GM18519 (cell line): ENCODE measurements around the gene UCMA.
"Not testable (repeated sequence)": the region's sequence is repeated elsewhere in the genome, so short reads cannot be mapped to it uniquely, and the experiment has no call there.

Experiments
- ATAC-seq: cut with Tn5 transposase; IDR thresholded peaks from one replicate; pipeline ENCODE4 v1.9.1; 2021; ENCODE audit warnings: mild to moderate bottlenecking, moderate library complexity; ENCODE audit not compliant: unreplicated experiment, low FRiP score

UCMA gene

GRCh38 chr10:13234736-13235135, 562 bp upstream of the UCMA start:
- ATAC-seq, result not testable (repeated sequence)

DNA sequence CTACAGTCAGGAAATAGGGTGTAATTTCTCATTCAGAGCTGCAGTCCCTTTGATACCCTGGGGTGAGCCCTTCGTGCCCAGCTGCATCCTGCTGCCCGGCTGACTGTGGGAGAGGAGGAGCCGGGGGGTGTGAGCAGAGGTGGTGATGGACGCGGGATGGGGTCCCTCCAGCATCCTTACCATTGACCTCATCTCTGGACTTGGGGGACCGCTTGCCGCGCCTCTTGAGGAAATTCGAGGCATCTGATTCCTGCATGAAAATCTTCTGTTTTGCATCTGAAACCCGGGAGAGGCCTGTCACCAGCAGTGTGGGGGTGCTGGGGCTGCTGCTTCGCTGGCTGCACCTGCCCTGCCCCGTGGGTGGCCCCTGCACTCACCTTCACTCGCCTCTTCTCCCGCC, 816 bp downstream of the UCMA start:
- ATAC-seq, result no peak

DNA sequence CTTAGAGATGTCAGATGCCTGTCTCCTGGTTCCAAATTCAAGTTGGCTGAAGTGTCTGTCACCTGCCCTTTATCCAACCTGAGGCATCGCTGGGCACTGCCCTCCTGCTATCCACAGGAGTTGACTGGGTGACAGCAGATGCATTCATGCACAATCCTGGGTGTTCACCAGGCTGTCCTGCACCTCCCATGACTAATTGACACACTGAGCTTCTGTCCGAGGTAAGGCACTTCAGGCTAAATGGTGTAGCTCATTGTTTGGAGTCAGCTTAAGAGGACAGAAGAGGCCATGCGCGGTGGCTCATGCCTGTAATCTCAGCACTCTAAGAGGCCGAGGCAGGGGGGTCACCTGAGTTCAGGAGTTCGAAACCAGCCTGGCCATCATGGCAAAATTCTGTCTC, 2.4 kb downstream of the UCMA start:
- ATAC-seq, result no peak

DNA sequence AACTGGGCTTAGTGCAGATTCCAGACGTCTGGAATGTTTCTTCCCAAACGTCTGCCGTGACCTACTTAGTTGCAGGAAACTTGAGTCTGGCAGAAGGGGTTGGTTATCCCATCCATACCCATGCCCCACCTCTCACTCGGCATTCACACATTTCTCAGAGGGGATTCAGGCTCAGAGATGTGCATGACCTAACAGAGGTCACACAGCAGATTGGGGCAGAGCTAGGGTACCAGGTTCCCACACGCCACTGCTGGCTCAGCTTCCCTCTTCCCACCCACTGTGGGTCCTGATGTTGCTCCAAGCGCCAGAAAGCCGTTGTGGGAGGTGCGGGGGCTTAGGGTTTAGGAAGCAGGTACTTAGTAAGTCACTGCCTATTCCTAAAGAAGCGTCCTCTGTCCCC, 3.0 kb downstream of the UCMA start:
- ATAC-seq, result no peak

GRCh38 chr10:13227031-13227430, 7.1 kb downstream of the UCMA start:
- ATAC-seq, result no peak

DNA sequence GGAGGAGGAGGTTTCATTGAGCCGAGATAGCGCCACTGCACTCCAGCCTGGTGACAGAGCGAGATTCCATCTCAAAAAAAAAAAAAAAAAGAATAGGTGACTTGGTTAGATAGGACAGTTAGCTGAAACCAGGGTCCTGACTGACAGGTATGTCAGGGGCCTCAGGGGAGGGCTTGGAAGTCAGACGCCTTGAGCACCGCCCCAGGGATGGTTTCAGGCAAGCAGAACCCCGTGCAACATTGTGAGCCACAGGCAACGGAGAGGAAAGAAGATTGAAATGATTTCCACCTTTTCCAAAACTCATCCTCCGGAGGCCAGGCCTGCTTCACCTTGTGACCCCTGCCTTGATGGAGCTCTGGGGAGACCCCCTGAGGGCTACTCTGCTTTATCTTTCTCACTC, 8.6 kb downstream of the UCMA start:
- no peak for ATAC-seq

- ATAC-seq, result no peak
These were observed 9.8 kb downstream of the UCMA start for GRCh38 chr10:13224210-13224995.

GRCh38 chr10:13223241-13223640, 10.9 kb downstream of the UCMA start:
- ATAC-seq, result no peak

- ATAC-seq, result no peak
These were observed 11.6 kb downstream of the UCMA start for GRCh38 chr10:13222566-13222965.

DNA sequence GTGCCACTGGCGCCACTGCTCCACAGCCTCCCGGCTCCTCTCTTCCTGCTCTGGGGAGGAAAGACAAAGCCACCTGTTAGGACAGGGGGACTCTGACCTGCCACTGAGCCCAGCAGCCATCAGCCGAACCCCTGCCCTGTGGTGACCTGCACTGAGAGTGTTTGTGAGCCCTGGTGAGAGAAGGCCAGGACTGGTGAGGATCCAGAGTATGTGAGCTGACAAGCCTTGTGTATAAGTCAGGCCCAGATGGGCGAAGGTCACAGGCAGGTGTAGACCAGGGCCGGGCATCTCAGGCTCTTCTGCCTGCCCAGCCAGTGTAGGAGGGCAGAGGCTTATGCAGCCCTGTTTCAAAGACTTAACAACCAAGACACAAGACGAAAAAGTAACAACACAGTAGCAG, 12.0 kb downstream of the UCMA start:
- no peak for ATAC-seq

GRCh38 chr10:13221572-13221971, 12.6 kb downstream of the UCMA start:
- no peak for ATAC-seq

DNA sequence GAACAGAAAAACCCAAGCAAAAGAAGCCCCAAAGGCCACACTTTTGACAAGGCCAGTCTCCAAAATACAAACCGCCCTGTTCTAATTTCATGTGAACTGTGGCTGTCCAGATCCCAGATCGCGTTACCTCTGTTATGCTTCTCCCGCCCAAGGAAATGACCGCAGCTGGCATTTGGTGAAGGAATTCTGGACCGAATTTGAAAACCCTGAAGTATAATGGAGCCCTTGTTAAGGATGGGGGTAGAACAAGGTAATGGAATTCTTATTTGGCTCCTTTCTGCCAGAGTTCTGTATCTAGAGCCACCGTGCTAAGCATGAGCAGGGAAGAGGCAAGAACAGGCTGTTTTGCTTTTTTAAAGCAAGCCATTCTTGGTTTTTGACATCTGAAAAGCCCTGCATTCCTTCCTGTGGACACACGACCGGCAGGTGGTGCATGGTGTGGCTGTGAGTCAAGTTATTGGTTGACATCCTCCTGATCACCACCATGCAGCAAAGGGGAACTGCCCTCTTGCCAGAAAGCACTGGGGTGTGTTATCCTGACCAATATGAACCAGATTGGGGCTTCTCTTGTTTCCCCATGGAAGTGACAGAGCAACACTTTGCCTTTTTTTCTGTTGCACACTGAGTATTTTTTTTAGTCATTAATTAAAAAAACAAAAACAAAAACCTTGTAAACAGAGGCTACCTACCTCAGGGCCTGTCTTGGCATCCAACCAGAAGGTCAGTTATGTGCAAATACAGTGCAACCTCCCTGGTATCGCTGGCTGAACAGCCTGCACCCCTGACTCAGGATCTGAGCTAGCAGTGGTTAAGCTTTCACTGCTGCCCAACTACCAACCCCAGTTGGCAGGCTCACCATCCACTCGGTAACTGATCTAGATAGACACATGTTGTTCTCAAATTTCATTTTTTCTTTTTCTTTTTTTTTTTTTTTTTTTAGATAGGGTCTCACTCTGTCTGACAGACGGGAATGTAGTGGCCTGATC, 14.2 kb downstream of the UCMA start:
- no peak for ATAC-seq

DNA sequence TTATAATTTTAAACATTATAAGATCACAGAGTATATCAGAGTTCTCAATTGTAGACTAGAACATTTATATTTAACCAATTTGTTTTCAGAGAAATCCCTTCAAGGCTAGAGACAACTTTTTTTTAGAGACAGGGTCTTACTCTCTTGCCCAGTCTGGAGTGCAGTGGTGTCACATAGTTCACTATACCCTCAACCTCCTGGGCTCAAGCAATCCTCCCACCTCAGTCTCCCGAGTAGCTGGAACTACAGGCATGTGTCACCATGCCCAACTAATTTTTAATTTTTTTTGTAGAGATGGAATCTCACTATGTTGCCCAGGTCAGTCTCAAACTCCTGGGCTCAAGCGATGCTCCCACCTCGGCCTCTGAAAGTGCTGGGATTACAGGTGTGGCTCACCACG, 15.3 kb downstream of the UCMA start:
- no peak for ATAC-seq

GRCh38 chr10:13213163-13213562, 21.0 kb downstream of the UCMA start:
- ATAC-seq, result no peak

GRCh38 chr10:13206546-13207443, 27.4 kb downstream of the UCMA start:
- ATAC-seq, result no peak

- ATAC-seq, result no peak
These were observed 28.1 kb downstream of the UCMA start for GRCh38 chr10:13206091-13206490.

DNA sequence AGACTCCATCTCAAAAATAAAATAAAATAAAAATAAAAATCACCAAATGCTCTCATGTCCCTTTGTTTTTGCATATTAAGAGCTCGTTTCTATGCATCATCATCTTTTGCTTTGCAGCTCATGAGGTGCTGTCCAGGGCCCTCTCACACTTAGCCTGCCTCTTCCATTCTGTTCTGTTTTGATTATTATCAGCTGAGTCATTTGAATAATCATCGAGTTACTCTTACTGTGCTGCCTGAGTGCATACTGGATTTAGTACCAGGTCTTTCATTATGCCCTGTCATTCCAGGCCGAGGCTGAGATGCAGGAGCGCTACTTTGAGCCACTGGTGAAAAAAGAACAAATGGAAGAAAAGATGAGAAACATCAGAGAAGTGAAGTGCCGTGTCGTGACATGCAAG, 33.0 kb downstream of the UCMA start:
- no peak for ATAC-seq

GRCh38 chr10:13195016-13195415, 39.2 kb downstream of the UCMA start:
- no peak for ATAC-seq

DNA sequence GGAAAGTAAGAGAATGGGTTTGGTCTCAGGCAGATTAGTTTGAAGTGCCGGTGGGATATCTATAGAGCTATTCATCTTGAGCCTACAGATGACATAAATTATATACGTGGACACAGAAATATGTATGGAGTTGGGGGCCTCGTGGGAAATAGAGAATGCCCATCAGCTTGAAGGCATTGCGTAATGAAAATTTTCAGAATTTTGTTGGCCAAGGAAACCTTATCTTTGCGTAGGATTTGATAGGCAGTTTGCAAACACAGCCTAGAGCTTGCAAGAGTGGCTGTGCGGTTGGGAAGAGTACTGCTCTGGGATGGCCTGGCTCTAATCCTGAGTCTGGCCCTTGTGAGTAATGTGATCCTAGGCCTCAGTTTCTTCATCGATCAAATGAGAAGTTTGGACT, 40.5 kb downstream of the UCMA start:
- ATAC-seq, result no peak

GRCh38 chr10:13191362-13191761, 42.8 kb downstream of the UCMA start:
- no peak for ATAC-seq

DNA sequence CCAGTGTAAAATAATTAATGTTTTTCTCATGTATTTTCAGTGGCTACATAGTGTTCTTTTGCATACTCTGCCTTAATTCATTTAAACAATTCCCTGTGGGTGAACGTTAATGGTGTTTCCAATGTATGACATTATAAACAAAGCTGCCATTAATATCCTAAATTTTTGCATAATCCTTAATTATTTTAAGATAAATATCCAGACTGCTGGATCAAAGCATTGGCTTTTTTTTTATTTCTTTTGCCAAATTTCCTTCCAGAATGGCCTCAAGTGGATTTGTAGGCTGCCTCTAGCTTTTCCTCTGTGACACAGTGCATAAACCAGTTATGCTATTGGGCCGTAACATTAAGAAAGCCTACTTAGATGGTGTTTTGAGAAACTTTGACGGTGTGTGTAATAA, 43.4 kb downstream of the UCMA start:
- no peak for ATAC-seq
